Inferior parietal cortex (tissue), 1 donor: Measurements from ENCODE around the gene NFXL1.

ENCODE experiments used
- DNase-seq: peaks from one replicate; pipeline ENCODE4 v3.0.0-alpha.2; 2016; ENCODE audit errors: extremely low spot score

NFXL1 gene

GRCh38 chr4:47835494-47835893 is 78.9 kb downstream of the NFXL1 start:
- DNase-seq: no peak

DNA sequence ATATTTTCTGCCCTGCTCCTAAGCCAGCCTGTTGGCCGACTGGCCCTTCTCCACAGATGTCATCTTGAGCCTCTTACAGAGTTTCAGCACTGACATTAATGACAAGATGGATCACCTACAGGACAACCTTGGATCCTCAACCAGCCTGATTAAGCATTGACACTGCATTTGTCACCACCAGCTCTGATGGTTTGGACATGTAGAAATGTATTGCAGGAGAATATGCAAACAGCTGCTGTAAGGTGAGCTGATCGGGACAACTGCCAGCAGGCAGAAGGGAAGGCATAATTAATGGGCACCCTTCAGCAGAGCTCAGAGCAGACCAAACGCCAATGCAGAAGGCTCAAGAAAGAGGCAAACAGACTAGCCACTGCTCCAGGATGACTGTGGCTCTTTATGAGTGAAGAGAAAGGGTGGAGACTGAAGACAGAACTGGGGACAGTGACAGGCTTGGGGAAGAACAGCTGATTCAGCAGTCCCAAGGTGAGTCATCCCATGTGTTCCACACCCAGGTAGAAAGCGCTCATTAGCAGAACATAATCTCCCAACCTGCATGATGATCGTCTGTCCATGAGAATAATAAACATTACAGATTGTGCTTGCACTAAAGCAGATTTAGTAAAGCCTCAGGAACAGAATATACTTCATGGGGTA is 83.2 kb downstream of the NFXL1 start:
- DNase-seq: no peak

- DNase-seq: no peak
Observed at GRCh38 chr4:47830265-47831025, 83.9 kb downstream of the NFXL1 start.

DNA sequence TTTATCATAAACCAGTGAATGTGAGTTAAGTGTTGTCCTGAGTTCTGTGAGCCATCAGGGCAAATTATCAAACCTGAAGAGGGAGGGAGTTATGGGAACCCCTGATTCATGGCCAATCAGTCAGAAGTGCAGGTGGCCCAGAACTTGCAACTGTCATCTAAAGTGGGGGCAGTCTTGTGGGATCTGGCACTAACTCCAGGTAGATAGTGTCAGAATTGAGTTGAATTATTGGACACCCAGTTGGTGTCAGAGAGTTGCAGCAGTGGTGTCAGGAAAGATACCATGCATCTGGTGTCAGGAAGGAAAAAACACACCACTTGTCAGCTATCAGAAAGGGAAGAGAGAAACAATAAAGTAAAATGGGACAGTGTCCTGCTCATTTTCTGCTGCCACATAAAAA is 84.9 kb downstream of the NFXL1 start:
- DNase-seq: no peak

GRCh38 chr4:47827343-47828047 is 86.9 kb downstream of the NFXL1 start:
- no peak for DNase-seq

- no peak for DNase-seq
Observed at GRCh38 chr4:47824840-47825239, 89.5 kb downstream of the NFXL1 start.

- no peak for DNase-seq
Observed at GRCh38 chr4:47819178-47819577, 95.2 kb downstream of the NFXL1 start.

- no peak for DNase-seq
Observed at GRCh38 chr4:47817275-47817674, 97.1 kb downstream of the NFXL1 start.

- DNase-seq: no peak
Observed at GRCh38 chr4:47816748-47817147, 97.6 kb downstream of the NFXL1 start.

GRCh38 chr4:47814618-47815295 is 99.6 kb downstream of the NFXL1 start:
- DNase-seq: no peak

DNA sequence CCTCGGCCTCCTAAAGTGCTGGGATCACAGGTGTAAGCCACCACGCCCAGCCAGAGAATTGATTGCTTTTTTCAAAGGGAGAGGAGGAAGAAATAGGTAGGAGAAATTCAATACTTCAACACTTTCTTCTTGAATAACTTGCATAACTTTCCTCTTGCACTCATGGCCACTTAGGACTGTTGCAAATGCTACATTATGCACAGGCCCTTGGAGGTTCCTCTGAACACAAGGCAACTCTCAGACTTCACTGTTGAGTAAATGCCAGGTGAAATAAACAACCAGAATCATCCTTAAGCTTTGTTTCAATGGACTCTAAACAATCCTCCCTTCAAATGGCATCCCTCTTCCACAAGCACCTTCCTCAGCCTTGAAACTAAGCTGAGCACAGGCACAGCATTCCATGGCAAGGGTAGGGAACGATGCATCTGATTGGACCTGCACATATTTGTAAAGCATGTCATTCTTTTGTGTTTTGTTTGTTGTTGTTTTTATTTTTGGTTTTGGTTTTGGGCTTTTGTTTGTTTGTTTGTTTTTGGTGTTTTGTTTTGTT is 104.7 kb downstream of the NFXL1 start:
- DNase-seq: no peak

- no peak for DNase-seq
Observed at GRCh38 chr4:47804598-47804997, 109.8 kb downstream of the NFXL1 start.

- DNase-seq: no peak
Observed at GRCh38 chr4:47801481-47802002, 112.8 kb downstream of the NFXL1 start.

DNA sequence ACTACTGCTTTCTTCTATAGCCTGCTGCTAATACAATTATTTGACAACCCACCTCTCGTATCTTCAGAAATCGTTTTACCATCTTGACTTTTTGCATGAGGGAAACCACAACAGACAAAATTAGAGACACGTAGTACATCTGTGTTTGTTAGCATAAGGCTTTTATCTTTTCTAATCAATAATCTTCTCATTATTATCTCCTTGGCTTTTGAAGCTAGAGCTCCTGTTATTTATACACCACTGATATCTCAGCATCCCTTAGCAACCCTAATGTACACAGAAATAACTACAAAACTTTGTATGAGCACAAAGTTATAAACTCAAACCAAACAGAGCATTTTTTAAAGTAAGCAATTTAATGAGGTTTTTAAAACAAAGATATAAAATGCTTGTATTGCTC is 116.2 kb downstream of the NFXL1 start:
- no peak for DNase-seq
